A549 (cell line): ENCODE measurements around the gene SNX17. TPM values are rescaled to one million over a fixed set of nuclear protein-coding genes. Genes with fewer than 3 reads are reported as not detected.

ENCODE experiments used
- ATAC-seq, 2 experiments: fragments of 200-7000 bp in 1 of 2; fragments of >200 bp in 1 of 2; cut with Nextera tagmentation in 1 of 2; cut with Tn5 transposase in 1 of 2; 3 replicates each; pipeline versions ENCODE4 v1.8.0 to v1.9.1; 2018 to 2020; ENCODE audit warnings: mild to moderate bottlenecking in 1 of 2, moderate library complexity in 1 of 2
- CTCF ChIA-PET: fragments of 300-600 bp; sonication (Branson Sonifier 250); formaldehyde crosslinking; extraction: SDS; loops from one replicate; lab custom pipeline; 2021; ENCODE audit warnings: antibody characterized with exemption, inconsistent platforms; lab: Yijun Ruan, JAX
- POLR2A ChIA-PET: fragments of 350-600 bp; formaldehyde crosslinking; extraction: SDS; loops from one replicate; lab custom pipeline; 2021; ENCODE audit warnings: antibody characterized with exemption, inconsistent platforms; lab: Yijun Ruan, JAX
- DNase-seq, 2 experiments: peaks; one replicate each; pipeline versions ENCODE4 v3.0.0 to v3.0.0-alpha.2; 2011 to 2016; ENCODE audit warnings: low read depth in 1 of 2, low spot score in 1 of 2
- FAIRE-seq: peaks from 2 replicates; lab custom pipeline; 2011; peaks lifted over from hg19 to GRCh38; lab: Jason Lieb, UNC
- H3K27ac ChIP-seq, 2 experiments: fragments of >200 bp; sonication (Bioruptor Twin); formaldehyde crosslinking; 3 replicates each; pipeline ENCODE4 v1.5.1; 2016 to 2017
- H3K4me1 ChIP-seq: fragments of >200 bp; sonication (Bioruptor Twin); formaldehyde crosslinking; 3 replicates; pipeline ENCODE4 v1.6.1; 2016
- H3K4me2 ChIP-seq: fragments of >200 bp; sonication (Bioruptor Twin); formaldehyde crosslinking; 3 replicates; pipeline ENCODE4 v1.6.1; 2016
- H3K4me3 ChIP-seq: fragments of >200 bp; sonication (Bioruptor Twin); formaldehyde crosslinking; 3 replicates; pipeline ENCODE4 v1.5.1; 2016
- H3K9me3 ChIP-seq: fragments of >200 bp; sonication (Bioruptor Twin); formaldehyde crosslinking; 3 replicates; pipeline ENCODE4 v1.6.1; 2016
- BHLHE40 ChIP-seq: IDR thresholded peaks from 2 replicates; pipeline ENCODE4 v1.6.1; 2012; ENCODE audit warnings: low read depth, low read length, inconsistent platforms
- EHF ChIP-seq: fragments of 250-450 bp; sonication (Bioruptor Pico); IDR thresholded peaks from 2 replicates; pipeline ENCODE4 v1.5.0; 2020; ENCODE audit warnings: mild to moderate bottlenecking
- EHMT2 ChIP-seq: fragments of 200-600 bp; sonication (generic); IDR thresholded peaks from 2 replicates; pipeline ENCODE4 v1.6.1; 2016; ENCODE audit warnings: antibody characterized with exemption, low read depth, mild to moderate bottlenecking, moderate library complexity
- ESRRA ChIP-seq: fragments of 150-350 bp; IDR thresholded peaks from 2 replicates; pipeline ENCODE4 v1.6.1; 2014; ENCODE audit warnings: mild to moderate bottlenecking, low read length, borderline replicate concordance
- FOSL2 ChIP-seq, 2 experiments: fragments of 450-650 bp in 1 of 2; fragments of >200 bp in 1 of 2; sonication (Bioruptor Twin) in 1 of 2; formaldehyde crosslinking; IDR thresholded peaks; 2 replicates each; pipeline versions ENCODE4 v1.5.0 to v1.6.1; 2016 to 2020; ENCODE audit warnings: mild to moderate bottlenecking in 1 of 2, moderate library complexity in 1 of 2
- FOXS1 ChIP-seq: fragments of 250-450 bp; sonication (Bioruptor Pico); IDR thresholded peaks from 2 replicates; pipeline ENCODE4 v1.5.0; 2020; ENCODE audit warnings: mild to moderate bottlenecking, moderate library complexity
- JUN ChIP-seq, 2 experiments: fragments of >200 bp; sonication (Bioruptor Twin); formaldehyde crosslinking; IDR thresholded peaks; 2 replicates in 1 of 2; 3 replicates in 1 of 2; pipeline ENCODE4 v1.6.1; 2016 to 2017
- JUNB ChIP-seq: fragments of >200 bp; sonication (Bioruptor Twin); formaldehyde crosslinking; IDR thresholded peaks from 2 replicates; pipeline ENCODE4 v1.6.1; 2016
- KDM5A ChIP-seq: fragments of 200-600 bp; sonication (generic); IDR thresholded peaks from 2 replicates; pipeline ENCODE4 v1.6.1; 2016; ENCODE audit warnings: antibody characterized with exemption, mild to moderate bottlenecking
- MAFK ChIP-seq: fragments of 450-650 bp; IDR thresholded peaks from 2 replicates; pipeline ENCODE4 v1.6.1; 2014; ENCODE audit not compliant: partially characterized antibody
- MAZ ChIP-seq: fragments of 150-350 bp; IDR thresholded peaks from 2 replicates; pipeline ENCODE4 v1.6.1; 2014; ENCODE audit warnings: antibody characterized with exemption, low read depth, low read length, borderline replicate concordance
- MYC ChIP-seq: IDR thresholded peaks from 2 replicates; pipeline ENCODE4 v1.6.1; 2012; ENCODE audit warnings: mild to moderate bottlenecking, inconsistent platforms, low read length, improper control_type of control experiment, borderline replicate concordance
- NFE2L2 ChIP-seq: fragments of 150-350 bp; conservative IDR thresholded peaks from 2 replicates; pipeline ENCODE4 v1.6.1; 2014; ENCODE audit warnings: low read length
- NR3C1 ChIP-seq: fragments of >200 bp; sonication (Bioruptor Twin); formaldehyde crosslinking; IDR thresholded peaks from 3 replicates; pipeline ENCODE4 v1.6.1; 2017
- RCOR1 ChIP-seq: fragments of 150-350 bp; IDR thresholded peaks from 2 replicates; pipeline ENCODE4 v1.6.1; 2014; ENCODE audit warnings: antibody characterized with exemption, low read length, low read depth
- RFX5 ChIP-seq: fragments of 450-650 bp; IDR thresholded peaks from 2 replicates; pipeline ENCODE4 v1.7.1; 2014; ENCODE audit warnings: antibody characterized with exemption, mild to moderate bottlenecking, moderate library complexity
- RNF2 ChIP-seq: fragments of 200-600 bp; sonication (generic); IDR thresholded peaks from 2 replicates; pipeline ENCODE4 v1.6.1; 2016; ENCODE audit warnings: low read depth, mild to moderate bottlenecking, antibody characterized with exemption, moderate library complexity, borderline replicate concordance
- WGBS: methylation state at CpG from one replicate; pipeline ENCODE4 v1.1.6; 2017; ENCODE audit errors: missing lambda C conversion rate; 5-methylcytosine and 5-hydroxymethylcytosine counted together
- polyA plus RNA-seq, 4 experiments: library from polyadenylated mRNA; depleted of rRNA in 3 of 4; stranded (reverse); fragments of >200 nt; fragmentation: RNase III in 1 of 4; extraction: RNeasy Plus Mini Kit Qiagen cat#74134 plus additional on column Dnase treatment in 1 of 4; gene quantifications; 2 replicates in 3 of 4; 3 replicates in 1 of 4; pipeline ENCODE4 v1.2.3, GENCODE V29; 2011 to 2017
- TF ChIP-seq, protein P1 (sequence below): fragments of 450-650 bp; IDR thresholded peaks from 2 replicates; pipeline ENCODE4 v1.6.1; 2014; ENCODE audit warnings: antibody characterized with exemption
- TF ChIP-seq, protein P2 (sequence below): fragments of >200 bp; sonication (Bioruptor Twin); formaldehyde crosslinking; IDR thresholded peaks from 3 replicates; pipeline ENCODE4 v1.5.1; 2016
- TF ChIP-seq, protein P3 (sequence below): IDR thresholded peaks from 2 replicates; pipeline ENCODE4 v1.6.1; 2012; ENCODE audit warnings: low read depth, borderline replicate concordance
- TF ChIP-seq, protein P4 (sequence below): fragments of >200 bp; sonication (Bioruptor Twin); formaldehyde crosslinking; IDR thresholded peaks from 3 replicates; pipeline ENCODE4 v1.6.1; 2016

SNX17 gene
- polyA plus RNA-seq, 2 of the 4 experiments (the other 2 are of a cell fraction): 141 to 154 TPM

GRCh38 chr2:27412419-27413152, 42.2 kb downstream of the SNX17 start:
- ChIA-PET POLR2A (no interaction called here), CTCF (interaction anchor here (0.6 kb wide), 1 partner anchor 248 kb away, joined by 3 read pairs; no protein-coding TSS in a partner anchor)
- Histone ChIP-seq H3K27ac (peak overlapping the region in 1 of 2 experiments; percentile 16; a peak in 1 of 6 replicates), H3K4me3 (no peak overlapping the region), H3K4me2 (peak overlapping the region; percentile 6; the same call in 1 of the 3 replicates), H3K9me3 (no peaks in the 10 kb centered on the region)
- WGBS: 65% methylated on average over 9 of the region's 9 CpGs
- DNase-seq: peak in 1 of 2 experiments; percentile 29
- no peak for FAIRE-seq
- no peak for ATAC-seq
- TF ChIP-seq EHMT2: no peak
- peak; percentile 20 for TF ChIP-seq MAFK
- TF ChIP-seq, all 56 proteins: peak for 1
- peaks cover 23% of the 10 kb centered on the region; the same call in 2 of the 3 replicates for H3K4me1 ChIP-seq

- ATAC-seq (no peak), FAIRE-seq (no peak), DNase-seq (no peak)
- no peak overlapping the region for H3K4me2 ChIP-seq
- no peak overlapping the region for H3K4me3 ChIP-seq
- TF ChIP-seq RNF2 (no peak), MYC (no peak), ESRRA (no peak), JUNB (no peak), NR3C1 (no peak), FOSL2 (IDR thresholded peaks at IDR 0.05) (no peak), FOSL2 (CRISPR knock-in tag; IDR thresholded peaks at IDR 0.05) (no peak), NFE2L2 (no peak), BHLHE40 (no peak), RCOR1 (no peak), FOXS1 (no peak), EHF (no peak), MAZ (no peak), RFX5 (no peak), KDM5A (no peak), JUN (IDR thresholded peaks at IDR 0.05) (no peak)
- TF ChIP-seq, protein P1, sequence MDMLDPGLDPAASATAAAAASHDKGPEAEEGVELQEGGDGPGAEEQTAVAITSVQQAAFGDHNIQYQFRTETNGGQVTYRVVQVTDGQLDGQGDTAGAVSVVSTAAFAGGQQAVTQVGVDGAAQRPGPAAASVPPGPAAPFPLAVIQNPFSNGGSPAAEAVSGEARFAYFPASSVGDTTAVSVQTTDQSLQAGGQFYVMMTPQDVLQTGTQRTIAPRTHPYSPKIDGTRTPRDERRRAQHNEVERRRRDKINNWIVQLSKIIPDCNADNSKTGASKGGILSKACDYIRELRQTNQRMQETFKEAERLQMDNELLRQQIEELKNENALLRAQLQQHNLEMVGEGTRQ: no peak
- TF ChIP-seq, protein P2, sequence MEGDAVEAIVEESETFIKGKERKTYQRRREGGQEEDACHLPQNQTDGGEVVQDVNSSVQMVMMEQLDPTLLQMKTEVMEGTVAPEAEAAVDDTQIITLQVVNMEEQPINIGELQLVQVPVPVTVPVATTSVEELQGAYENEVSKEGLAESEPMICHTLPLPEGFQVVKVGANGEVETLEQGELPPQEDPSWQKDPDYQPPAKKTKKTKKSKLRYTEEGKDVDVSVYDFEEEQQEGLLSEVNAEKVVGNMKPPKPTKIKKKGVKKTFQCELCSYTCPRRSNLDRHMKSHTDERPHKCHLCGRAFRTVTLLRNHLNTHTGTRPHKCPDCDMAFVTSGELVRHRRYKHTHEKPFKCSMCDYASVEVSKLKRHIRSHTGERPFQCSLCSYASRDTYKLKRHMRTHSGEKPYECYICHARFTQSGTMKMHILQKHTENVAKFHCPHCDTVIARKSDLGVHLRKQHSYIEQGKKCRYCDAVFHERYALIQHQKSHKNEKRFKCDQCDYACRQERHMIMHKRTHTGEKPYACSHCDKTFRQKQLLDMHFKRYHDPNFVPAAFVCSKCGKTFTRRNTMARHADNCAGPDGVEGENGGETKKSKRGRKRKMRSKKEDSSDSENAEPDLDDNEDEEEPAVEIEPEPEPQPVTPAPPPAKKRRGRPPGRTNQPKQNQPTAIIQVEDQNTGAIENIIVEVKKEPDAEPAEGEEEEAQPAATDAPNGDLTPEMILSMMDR: no peak
- TF ChIP-seq, protein P3, sequence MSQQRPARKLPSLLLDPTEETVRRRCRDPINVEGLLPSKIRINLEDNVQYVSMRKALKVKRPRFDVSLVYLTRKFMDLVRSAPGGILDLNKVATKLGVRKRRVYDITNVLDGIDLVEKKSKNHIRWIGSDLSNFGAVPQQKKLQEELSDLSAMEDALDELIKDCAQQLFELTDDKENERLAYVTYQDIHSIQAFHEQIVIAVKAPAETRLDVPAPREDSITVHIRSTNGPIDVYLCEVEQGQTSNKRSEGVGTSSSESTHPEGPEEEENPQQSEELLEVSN: no peak
- TF ChIP-seq, protein P4, sequence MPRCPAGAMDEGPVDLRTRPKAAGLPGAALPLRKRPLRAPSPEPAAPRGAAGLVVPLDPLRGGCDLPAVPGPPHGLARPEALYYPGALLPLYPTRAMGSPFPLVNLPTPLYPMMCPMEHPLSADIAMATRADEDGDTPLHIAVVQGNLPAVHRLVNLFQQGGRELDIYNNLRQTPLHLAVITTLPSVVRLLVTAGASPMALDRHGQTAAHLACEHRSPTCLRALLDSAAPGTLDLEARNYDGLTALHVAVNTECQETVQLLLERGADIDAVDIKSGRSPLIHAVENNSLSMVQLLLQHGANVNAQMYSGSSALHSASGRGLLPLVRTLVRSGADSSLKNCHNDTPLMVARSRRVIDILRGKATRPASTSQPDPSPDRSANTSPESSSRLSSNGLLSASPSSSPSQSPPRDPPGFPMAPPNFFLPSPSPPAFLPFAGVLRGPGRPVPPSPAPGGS: no peak
- ChIA-PET CTCF (interaction anchor here (0.7 kb wide), 1 partner anchor 165 kb away, joined by 3 read pairs; no protein-coding TSS in a partner anchor), POLR2A (no interaction called here)
- H3K9me3 ChIP-seq: no peaks in the 10 kb centered on the region
- H3K4me1 ChIP-seq: peaks cover 14% of the 10 kb centered on the region; the same call in 2 of the 3 replicates
- 93% methylated on average over 6 of the region's 6 CpGs for WGBS
- H3K27ac ChIP-seq: no peak overlapping the region
These were observed 45.7 kb downstream of the SNX17 start for GRCh38 chr2:27416151-27416550.
